Neural cell (in vitro differentiated cells): ENCODE data around the gene NRDC. TPM values are rescaled to one million over a fixed set of nuclear protein-coding genes. Genes with fewer than 3 reads are reported as not detected.

Source experiments
- H2AFZ ChIP-seq: fragments of 200-600, 300-800 bp; sonication (generic), shearing (Covaris generic); 2 replicates; pipeline ENCODE4 v1.6.0; 2014; ENCODE audit warnings: low read depth, mild to moderate bottlenecking, antibody characterized with exemption, low read length, moderate library complexity
- H3F3A ChIP-seq: fragments of 200-600 bp; shearing (Covaris generic); 2 replicates; pipeline ENCODE4 v1.6.1; 2016; ENCODE audit warnings: mild to moderate bottlenecking, moderate library complexity, mixed read lengths, antibody characterized with exemption, low read length; ENCODE audit not compliant: insufficient read depth, poor library complexity, severe bottlenecking
- H3K27ac ChIP-seq: fragments of 200-600, 300-800 bp; sonication (generic), shearing (Covaris generic); 2 replicates; pipeline ENCODE4 v1.5.1; 2014; ENCODE audit warnings: mild to moderate bottlenecking, low read length, moderate library complexity
- H3K27me3 ChIP-seq: fragments of 300-800, 200-600 bp; sonication (generic), shearing (Covaris generic); 2 replicates; pipeline ENCODE4 v1.6.0; 2014; ENCODE audit warnings: mild to moderate bottlenecking, low read depth, low read length, moderate library complexity; ENCODE audit not compliant: insufficient read depth
- H3K36me3 ChIP-seq: fragments of 300-800, 200-600 bp; sonication (generic), shearing (Covaris generic); 2 replicates; pipeline ENCODE4 v1.5.1; 2014; ENCODE audit warnings: mild to moderate bottlenecking, antibody characterized with exemption, low read length, moderate library complexity; ENCODE audit not compliant: insufficient read depth
- H3K4me2 ChIP-seq: fragments of 300-800, 200-600 bp; sonication (generic), shearing (Covaris generic); 2 replicates; pipeline ENCODE4 v1.6.0; 2014; ENCODE audit warnings: mild to moderate bottlenecking, low read length
- H3K4me3 ChIP-seq: fragments of 300-800, 200-600 bp; sonication (generic), shearing (Covaris generic); 2 replicates; pipeline ENCODE4 v1.5.1; 2014; ENCODE audit warnings: mild to moderate bottlenecking, low read length, moderate library complexity
- H3K79me2 ChIP-seq: fragments of 200-600 bp; shearing (Covaris generic); replicated peaks from 2 replicates; pipeline ENCODE4 v1.6.0; 2014; ENCODE audit warnings: mild to moderate bottlenecking, low read length, moderate library complexity; ENCODE audit not compliant: insufficient read depth
- H3K9ac ChIP-seq: fragments of 300-800, 200-600 bp; sonication (generic), shearing (Covaris generic); 2 replicates; pipeline ENCODE4 v1.6.1; 2016; ENCODE audit warnings: mild to moderate bottlenecking, low read length, mixed read lengths
- H3K9me2 ChIP-seq: fragments of 200-600 bp; shearing (Covaris generic); 2 replicates; pipeline ENCODE4 v1.6.1; 2016; ENCODE audit warnings: mild to moderate bottlenecking, low read length, mixed read lengths; ENCODE audit not compliant: insufficient read depth
- H3K9me3 ChIP-seq: fragments of 200-600, 300-800 bp; sonication (generic), shearing (Covaris generic); 2 replicates; pipeline ENCODE4 v1.6.1; 2016; ENCODE audit warnings: mild to moderate bottlenecking, mixed run types, low read length, moderate library complexity, mixed read lengths
- H4K20me1 ChIP-seq: fragments of 200-600 bp; shearing (Covaris generic); 2 replicates; pipeline ENCODE4 v1.6.1; 2016; ENCODE audit warnings: mild to moderate bottlenecking, mixed run types; ENCODE audit not compliant: insufficient read depth
- CTCF ChIP-seq: fragments of 450-650 bp; IDR thresholded peaks from 2 replicates; pipeline ENCODE4 v1.5.1; 2014; ENCODE audit warnings: antibody characterized with exemption, mild to moderate bottlenecking, moderate library complexity; ENCODE audit not compliant: poor library complexity, severe bottlenecking
- EP300 ChIP-seq: fragments of 450-650 bp; conservative IDR thresholded peaks from 2 replicates; pipeline ENCODE4 v1.6.1; 2014; ENCODE audit warnings: antibody characterized with exemption, mild to moderate bottlenecking, moderate library complexity; ENCODE audit not compliant: poor library complexity, severe bottlenecking
- EZH2 ChIP-seq: fragments of 200-600, 300-800 bp; shearing (Covaris generic), sonication (generic); IDR thresholded peaks from 2 replicates; pipeline ENCODE4 v1.6.1; 2014; ENCODE audit warnings: antibody characterized with exemption, low read length, borderline replicate concordance, mild to moderate bottlenecking; ENCODE audit not compliant: insufficient read depth, poor library complexity, severe bottlenecking
- MXI1 ChIP-seq: fragments of 450-650 bp; conservative IDR thresholded peaks from 2 replicates; pipeline ENCODE4 v1.6.1; 2014; ENCODE audit warnings: antibody characterized with exemption, mild to moderate bottlenecking; ENCODE audit not compliant: poor library complexity, severe bottlenecking
- POLR2AphosphoS5 ChIP-seq: IDR thresholded peaks from 2 replicates; pipeline ENCODE4 v1.6.1; 2012
- RAD21 ChIP-seq: fragments of 450-650 bp; conservative IDR thresholded peaks from 2 replicates; pipeline ENCODE4 v1.6.1; 2014; ENCODE audit warnings: antibody characterized with exemption, mild to moderate bottlenecking, moderate library complexity
- REST ChIP-seq: IDR thresholded peaks from 2 replicates; pipeline ENCODE4 v1.6.1; 2012; ENCODE audit warnings: borderline replicate concordance
- SMC3 ChIP-seq: fragments of 450-650 bp; conservative IDR thresholded peaks from 2 replicates; pipeline ENCODE4 v1.6.1; 2014; ENCODE audit warnings: antibody characterized with exemption, mild to moderate bottlenecking, moderate library complexity; ENCODE audit not compliant: poor library complexity
- TAF1 ChIP-seq: IDR thresholded peaks from 2 replicates; pipeline ENCODE4 v1.6.1; 2012; ENCODE audit warnings: low read depth
- polyA plus RNA-seq: library from polyadenylated mRNA; depleted of rRNA; stranded (reverse); fragments of >200 nt; gene quantifications from 2 replicates; pipeline ENCODE4 v1.2.3, GENCODE V29; 2014

NRDC gene
- polyA plus RNA-seq, 1 donor from 2014 or later = 114 TPM

- no peaks in the 10 kb centered on the region for H3F3A ChIP-seq
- no peak overlapping the region for H2AFZ ChIP-seq
- H3K9ac ChIP-seq = no peak overlapping the region
- H3K36me3 ChIP-seq = no peaks in the 10 kb centered on the region
- no peaks in the 10 kb centered on the region for H3K27me3 ChIP-seq
- H3K4me2 ChIP-seq = no peak overlapping the region
- no peaks in the 10 kb centered on the region for H3K9me2 ChIP-seq
- no peaks in the 10 kb centered on the region for H4K20me1 ChIP-seq
- H3K27ac ChIP-seq = no peak overlapping the region
- no peaks in the 10 kb centered on the region for H3K9me3 ChIP-seq
- H3K79me2 ChIP-seq = peaks cover 4% of the 10 kb centered on the region
- TF ChIP-seq CTCF = no peak
- TF ChIP-seq MXI1 = no peak
- TF ChIP-seq POLR2AphosphoS5 = no peak
- no peak for TF ChIP-seq EZH2
- no peak for TF ChIP-seq EP300
- TF ChIP-seq SMC3 = no peak
- TF ChIP-seq REST = no peak
- no peak for TF ChIP-seq RAD21
- no peak for TF ChIP-seq TAF1
- H3K4me3 ChIP-seq = no peak overlapping the region
Measured at GRCh38 chr1:51760872-51761271, 117.7 kb downstream of the NRDC start.

- H3K4me2 ChIP-seq = no peak overlapping the region
- H3K9me3 ChIP-seq = no peaks in the 10 kb centered on the region
- no peak overlapping the region for H2AFZ ChIP-seq
- no peaks in the 10 kb centered on the region for H3F3A ChIP-seq
- H3K9ac ChIP-seq = no peak overlapping the region
- peaks cover 4% of the 10 kb centered on the region for H3K36me3 ChIP-seq
- H3K4me3 ChIP-seq = no peak overlapping the region
- H3K27me3 ChIP-seq = no peaks in the 10 kb centered on the region
- H4K20me1 ChIP-seq = no peaks in the 10 kb centered on the region
- no peak overlapping the region for H3K27ac ChIP-seq
- H3K9me2 ChIP-seq = no peaks in the 10 kb centered on the region
- peaks cover 4% of the 10 kb centered on the region for H3K79me2 ChIP-seq
- TF ChIP-seq SMC3 = no peak
- TF ChIP-seq EP300 = no peak
Measured at GRCh38 chr1:51758310-51758709, 120.2 kb downstream of the NRDC start.

- peaks cover 4% of the 10 kb centered on the region for H3K79me2 ChIP-seq
- no peak overlapping the region for H3K4me2 ChIP-seq
- H3K9me2 ChIP-seq = no peaks in the 10 kb centered on the region
- H3K36me3 ChIP-seq = peaks cover 8% of the 10 kb centered on the region
- H4K20me1 ChIP-seq = no peaks in the 10 kb centered on the region
- H3K9ac ChIP-seq = no peak overlapping the region
- no peaks in the 10 kb centered on the region for H3F3A ChIP-seq
- no peak overlapping the region for H3K27ac ChIP-seq
- no peak overlapping the region for H2AFZ ChIP-seq
- TF ChIP-seq SMC3 (no peak), REST (no peak), TAF1 (no peak), CTCF (no peak), EP300 (no peak), POLR2AphosphoS5 (no peak), MXI1 (no peak), EZH2 (no peak), RAD21 (no peak)
- H3K4me3 ChIP-seq = no peak overlapping the region
- H3K9me3 ChIP-seq = no peaks in the 10 kb centered on the region
- H3K27me3 ChIP-seq = no peaks in the 10 kb centered on the region
Measured at GRCh38 chr1:51756290-51756689, 122.2 kb downstream of the NRDC start.
